GM12874 (cell line): ENCODE data around the gene PNLIP.

Experiments
- CTCF ChIP-seq: IDR thresholded peaks from 2 replicates; pipeline ENCODE4 v1.5.1; 2011; ENCODE audit warnings: low read depth, mild to moderate bottlenecking, control low read depth, low read length, moderate library complexity; ENCODE audit not compliant: insufficient read depth

Gene PNLIP

DNA sequence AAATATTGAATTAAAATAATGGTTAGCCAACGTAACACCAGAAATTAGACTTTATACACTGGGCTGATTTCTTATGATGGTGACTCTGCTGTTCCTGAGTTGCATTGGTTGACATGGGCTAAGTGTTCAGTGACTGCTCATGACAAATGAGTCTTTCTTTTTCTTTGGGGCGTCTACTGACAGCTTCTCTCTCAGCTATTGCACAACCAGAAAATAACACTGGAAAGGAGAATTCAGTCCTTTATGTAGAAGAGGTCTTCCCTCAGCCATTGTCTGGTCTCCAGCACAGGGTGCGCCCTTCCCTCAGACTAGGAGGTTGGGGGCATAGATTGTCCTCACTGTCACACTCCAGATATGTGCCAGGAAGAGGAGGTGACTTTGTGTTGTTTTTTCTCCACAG is 21.6 kb downstream of the PNLIP start:
- TF ChIP-seq CTCF: no peak

DNA sequence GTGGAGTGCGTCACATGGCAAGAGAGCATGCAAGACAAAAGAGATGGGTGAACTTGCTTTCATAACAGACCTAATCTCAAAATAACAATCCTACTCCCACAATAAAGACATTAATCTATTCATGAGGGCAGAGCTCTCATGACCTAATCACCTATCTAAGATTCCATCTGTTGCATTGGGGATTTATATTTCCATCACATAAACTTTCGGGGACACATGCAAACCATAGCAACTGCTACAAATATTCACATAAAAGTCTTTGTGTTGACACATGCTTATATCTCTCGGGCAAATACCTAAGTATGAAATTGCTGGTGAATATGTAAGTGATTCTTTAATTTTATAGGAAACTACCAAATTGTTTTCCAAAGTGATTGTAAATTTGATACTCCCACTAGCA is 29.1 kb downstream of the PNLIP start:
- no peak for TF ChIP-seq CTCF

DNA sequence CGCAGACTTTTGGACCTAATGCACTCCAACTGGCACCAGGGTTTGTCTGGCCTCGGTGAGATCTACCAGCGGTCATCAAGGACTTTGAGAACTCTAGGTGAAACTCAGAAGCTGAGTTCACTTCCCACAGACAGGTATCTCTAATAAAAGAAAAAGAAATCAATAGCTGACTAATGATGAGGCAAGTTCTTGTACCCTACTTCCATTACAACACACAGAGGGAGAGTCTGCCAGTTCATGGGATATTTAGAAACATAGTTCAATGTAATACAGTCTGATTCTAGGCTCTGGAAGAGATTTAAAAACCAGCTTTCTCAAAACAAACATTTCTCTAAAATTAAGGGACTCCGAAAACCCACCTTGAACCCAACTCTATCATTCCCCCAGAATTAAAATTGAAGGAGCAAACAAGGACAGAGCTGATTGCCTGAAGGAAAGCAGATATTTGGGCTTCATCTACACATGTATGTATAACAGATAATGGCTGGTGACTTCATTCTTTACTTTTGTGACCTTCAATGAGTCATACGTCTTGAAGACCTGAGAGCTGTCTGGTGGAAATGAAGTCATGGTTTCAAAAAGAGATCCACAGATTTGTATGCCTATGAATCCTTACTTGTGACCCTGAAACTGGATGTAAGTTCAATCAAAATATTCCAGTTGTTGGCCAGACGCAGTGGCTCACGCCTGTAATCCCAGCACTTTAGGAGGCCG is 42.3 kb downstream of the PNLIP start:
- TF ChIP-seq CTCF: no peak

- no peak for TF ChIP-seq CTCF
Observed at GRCh38 chr10:116588995-116589394, 43.3 kb downstream of the PNLIP start.

DNA sequence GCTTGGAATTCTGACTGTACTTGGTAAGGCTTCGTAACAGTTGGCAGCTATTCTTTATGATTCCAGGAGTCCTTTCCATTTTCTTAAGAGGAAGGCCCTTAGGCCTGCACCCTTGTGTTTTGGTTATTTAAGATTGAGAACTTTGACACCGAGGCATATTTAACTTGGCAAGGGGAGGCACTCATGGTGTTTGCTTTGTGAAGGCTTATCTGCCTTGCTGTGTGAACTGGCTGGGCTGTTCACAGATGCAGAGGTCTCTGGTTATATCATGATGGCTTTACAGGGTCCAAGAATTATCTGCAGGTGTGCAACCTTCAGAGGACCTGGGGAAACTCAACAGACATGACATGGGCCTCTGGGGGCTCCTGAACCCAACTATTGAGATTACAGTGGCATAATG is 44.2 kb downstream of the PNLIP start:
- no peak for TF ChIP-seq CTCF

GRCh38 chr10:116590590-116591444 is 45.1 kb downstream of the PNLIP start, which contains the start of gene PNLIPRP1:
PNLIPRP1 (plus strand) TSS chr10:116590959; CDS start chr10:116591130, 171 bp downstream.
- no peak for TF ChIP-seq CTCF

- TF ChIP-seq CTCF: no peak
Observed at GRCh38 chr10:116593139-116593740, 47.5 kb downstream of the PNLIP start.
